Esophagus squamous epithelium (tissue), 5 donors: ENCODE data around the gene CRHR2. TPM values are rescaled to one million over a fixed set of nuclear protein-coding genes. Genes with fewer than 3 reads are reported as not detected.

ENCODE experiments used
- DNase-seq: peaks from one replicate; lab custom pipeline; 2025; lab: John Stamatoyannopoulos, UW
- H3K27ac ChIP-seq, 4 donors: fragments of 200-600 bp; sonication (generic); one replicate each; pipeline ENCODE4 v1.5.1; 2016 to 2019; ENCODE audit warnings: mild to moderate bottlenecking in 1 of 4
- H3K27me3 ChIP-seq, 4 donors: fragments of 200-600 bp; sonication (generic); 1 replicate in 3 of 4; 2 replicates in 1 of 4; pipeline versions ENCODE4 v1.5.1 to v1.6.0; 2017 to 2021; ENCODE audit warnings: antibody characterized with exemption in 1 of 4
- H3K36me3 ChIP-seq, 3 donors: fragments of 200-600 bp; sonication (generic); one replicate each; pipeline ENCODE4 v1.5.1; 2016 to 2019
- H3K4me1 ChIP-seq, 3 donors: fragments of 200-600 bp; sonication (generic); one replicate each; pipeline ENCODE4 v1.5.1; 2017 to 2019
- H3K4me3 ChIP-seq, 4 donors: fragments of 200-600 bp; sonication (generic); 1 replicate in 3 of 4; 2 replicates in 1 of 4; pipeline ENCODE4 v1.5.1; 2016 to 2019; ENCODE audit warnings: mild to moderate bottlenecking in 2 of 4, moderate library complexity in 1 of 4
- H3K9me3 ChIP-seq, 3 donors: fragments of 200-600 bp; sonication (generic); one replicate each; pipeline ENCODE4 v1.5.1; 2016 to 2019
- POLR2A ChIP-seq, 4 donors: fragments of 450-650 bp; IDR thresholded peaks; one replicate each; pipeline ENCODE4 v1.6.1; 2017; ENCODE audit warnings: antibody characterized with exemption in 4 of 4, mild to moderate bottlenecking in 4 of 4, moderate library complexity in 3 of 4
- WGBS, 2 donors: methylation state at CpG; one replicate each; pipeline ENCODE4 v1.1.5; 2018; 5-methylcytosine and 5-hydroxymethylcytosine counted together
- intact Hi-C: fragments of 100-400 bp; cut with DNase I; formaldehyde crosslinking; loops from one replicate; pipeline ENCODE4 v1.15.0; 2022
- total RNA-seq, 4 donors: library from RNA; depleted of rRNA; stranded (reverse); fragments of >200 nt; gene quantifications; one replicate each; pipeline ENCODE4 v1.1.0, GENCODE V29; 2016
- TF ChIP-seq, protein P1 (sequence below), 6 experiments: fragments of 450-650 bp in 4 of 6; fragments of 200-600 bp in 2 of 6; sonication (generic) in 2 of 6; IDR thresholded peaks; one replicate each; pipeline ENCODE4 v1.5.1; 2016 to 2019; ENCODE audit warnings: antibody characterized with exemption in 6 of 6, mild to moderate bottlenecking in 4 of 6, moderate library complexity in 4 of 6
- donor health status: DM: yes; HTN: yes; CAD: no.

The CRHR2 gene
- total RNA-seq, 4 donors from 2014 or later = under 0.01 to 0.09 TPM; not detected in 2

GRCh38 chr7:30698481-30698880, 16.2 kb upstream of the CRHR2 start:
- 84 to 89% methylated on average over 4 of the region's 4 CpGs for WGBS, 2 donors
- H3K27ac ChIP-seq = no peak overlapping the region
- peak overlapping the region in 2 of 4 donors; percentile 18 to 43 for H3K4me3 ChIP-seq
- H3K36me3 ChIP-seq = no peaks in the 10 kb centered on the region
- TF ChIP-seq, protein P1, sequence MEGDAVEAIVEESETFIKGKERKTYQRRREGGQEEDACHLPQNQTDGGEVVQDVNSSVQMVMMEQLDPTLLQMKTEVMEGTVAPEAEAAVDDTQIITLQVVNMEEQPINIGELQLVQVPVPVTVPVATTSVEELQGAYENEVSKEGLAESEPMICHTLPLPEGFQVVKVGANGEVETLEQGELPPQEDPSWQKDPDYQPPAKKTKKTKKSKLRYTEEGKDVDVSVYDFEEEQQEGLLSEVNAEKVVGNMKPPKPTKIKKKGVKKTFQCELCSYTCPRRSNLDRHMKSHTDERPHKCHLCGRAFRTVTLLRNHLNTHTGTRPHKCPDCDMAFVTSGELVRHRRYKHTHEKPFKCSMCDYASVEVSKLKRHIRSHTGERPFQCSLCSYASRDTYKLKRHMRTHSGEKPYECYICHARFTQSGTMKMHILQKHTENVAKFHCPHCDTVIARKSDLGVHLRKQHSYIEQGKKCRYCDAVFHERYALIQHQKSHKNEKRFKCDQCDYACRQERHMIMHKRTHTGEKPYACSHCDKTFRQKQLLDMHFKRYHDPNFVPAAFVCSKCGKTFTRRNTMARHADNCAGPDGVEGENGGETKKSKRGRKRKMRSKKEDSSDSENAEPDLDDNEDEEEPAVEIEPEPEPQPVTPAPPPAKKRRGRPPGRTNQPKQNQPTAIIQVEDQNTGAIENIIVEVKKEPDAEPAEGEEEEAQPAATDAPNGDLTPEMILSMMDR (IDR thresholded peaks at IDR 0.05) = no peak
- no peak for TF ChIP-seq POLR2A (IDR thresholded peaks at IDR 0.05)
- no peak for DNase-seq
- peaks cover 0 to 20% (median 0%) of the 10 kb centered on the region in 4 donors for H3K27me3 ChIP-seq
- no peaks in the 10 kb centered on the region for H3K9me3 ChIP-seq
- H3K4me1 ChIP-seq = peaks cover 0 to 12% (median 0%) of the 10 kb centered on the region in 3 donors
- intact Hi-C loops = no loop called here

- intact Hi-C loops = no loop called here
- Histone ChIP-seq H3K4me1 (peaks cover 0 to 12% (median 0%) of the 10 kb centered on the region in 3 donors), H3K36me3 (no peaks in the 10 kb centered on the region), H3K9me3 (no peaks in the 10 kb centered on the region), H3K27ac (peak overlapping the region in 3 of 4 donors; percentile 25 to 58 (median 27)), H3K27me3 (peaks cover 0 to 20% (median 0%) of the 10 kb centered on the region in 4 donors), H3K4me3 (peak overlapping the region in 2 of 4 donors; percentile 18 to 43)
- WGBS, 2 donors = 57 to 76% methylated on average over 4 to 10 of the region's 15 CpGs
- no peak for TF ChIP-seq POLR2A (IDR thresholded peaks at IDR 0.05)
- TF ChIP-seq, protein P1 (IDR thresholded peaks at IDR 0.05) = no peak
- DNase-seq = no peak
Measured at GRCh38 chr7:30697719-30698460, 15.6 kb upstream of the CRHR2 start.

- peaks cover 0 to 12% (median 0%) of the 10 kb centered on the region in 3 donors for H3K4me1 ChIP-seq
- H3K36me3 ChIP-seq = no peaks in the 10 kb centered on the region
- H3K9me3 ChIP-seq = no peaks in the 10 kb centered on the region
- peak overlapping the region in 1 of 4 donors; percentile 63 for H3K27ac ChIP-seq
- DNase-seq = no peak
- no peak overlapping the region for H3K4me3 ChIP-seq
- no peak for TF ChIP-seq POLR2A (IDR thresholded peaks at IDR 0.05)
- TF ChIP-seq, protein P1 (IDR thresholded peaks at IDR 0.05) = no peak
- H3K27me3 ChIP-seq = peaks cover 0 to 6% (median 0%) of the 10 kb centered on the region in 4 donors
- intact Hi-C loops = no loop called here
- 48 to 70% methylated on average over 12 of the region's 13 CpGs for WGBS, 2 donors
Measured at GRCh38 chr7:30694774-30695721, 12.8 kb upstream of the CRHR2 start.

DNA sequence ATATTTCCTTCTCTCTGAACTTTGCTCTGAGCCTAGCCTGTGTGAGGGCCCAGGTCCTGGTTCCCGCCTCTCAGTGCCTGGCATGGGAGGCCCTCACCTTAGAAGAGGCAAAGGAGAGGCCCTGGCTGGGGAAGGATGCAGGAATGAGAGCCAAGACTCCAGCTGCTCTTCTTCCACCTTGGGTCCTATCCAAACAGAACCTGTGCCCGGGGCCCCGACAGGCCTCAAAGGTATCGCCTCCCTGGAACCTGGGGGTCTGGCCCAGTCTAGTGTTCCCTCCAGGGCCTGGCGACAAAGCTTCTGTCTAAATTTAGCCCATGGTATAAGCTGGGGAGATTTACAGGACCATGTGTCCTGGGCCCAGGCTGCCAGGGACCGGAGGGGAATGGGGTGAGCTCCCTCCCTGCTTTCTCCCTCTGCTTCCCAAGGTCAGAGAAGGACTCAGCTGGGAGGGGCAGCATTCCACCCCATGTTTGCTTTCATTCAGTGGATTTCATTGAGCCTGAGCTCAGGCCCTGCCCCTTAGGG, 12.0 kb upstream of the CRHR2 start:
- TF ChIP-seq POLR2A (IDR thresholded peaks at IDR 0.05) = no peak
- TF ChIP-seq, protein P1 (IDR thresholded peaks at IDR 0.05) = no peak
- Histone ChIP-seq H3K4me3 (no peak overlapping the region), H3K27ac (no peak overlapping the region), H3K9me3 (no peaks in the 10 kb centered on the region), H3K36me3 (no peaks in the 10 kb centered on the region), H3K4me1 (peaks cover 0 to 12% (median 0%) of the 10 kb centered on the region in 3 donors), H3K27me3 (no peaks in the 10 kb centered on the region)
- WGBS, 2 donors = 35 to 50% methylated on average over 1 to 4 of the region's 6 CpGs
- intact Hi-C loops = no loop called here
- DNase-seq = no peak
